ENCODE measurements around the gene RNPEPL1.

RNPEPL1 gene

GRCh38 chr2:240603081-240603835 is 35.0 kb downstream of the RNPEPL1 start:
- H3K9ac ChIP-seq (ENCODE audit: low read length in 5 of 5), result no peak overlapping the region
- no peaks in the 10 kb centered on the region for H3K27me3 ChIP-seq (ENCODE audit: control insufficient read depth in 5 of 5, insufficient read depth in 4 of 5, low read length in 5 of 5)
- H3K9me3 ChIP-seq (ENCODE audit: control insufficient read depth in 5 of 5, low read length in 5 of 5), result no peaks in the 10 kb centered on the region
- no peak overlapping the region for H3K27ac ChIP-seq (ENCODE audit: low read depth, low read length)
- H3K36me3 ChIP-seq (ENCODE audit: control insufficient read depth in 5 of 5, insufficient read depth in 5 of 5, low read length in 5 of 5), result peaks cover 0 to 32% (median 21%) of the 10 kb centered on the region in 5 donors
- no peak overlapping the region for H3K4me3 ChIP-seq (ENCODE audit: low read depth in 1 of 5, low read length in 5 of 5)
- H3K4me1 ChIP-seq (ENCODE audit: control insufficient read depth in 5 of 5, insufficient read depth in 5 of 5, low read length in 5 of 5), result peaks cover 2 to 15% (median 8%) of the 10 kb centered on the region in 5 donors

DNA sequence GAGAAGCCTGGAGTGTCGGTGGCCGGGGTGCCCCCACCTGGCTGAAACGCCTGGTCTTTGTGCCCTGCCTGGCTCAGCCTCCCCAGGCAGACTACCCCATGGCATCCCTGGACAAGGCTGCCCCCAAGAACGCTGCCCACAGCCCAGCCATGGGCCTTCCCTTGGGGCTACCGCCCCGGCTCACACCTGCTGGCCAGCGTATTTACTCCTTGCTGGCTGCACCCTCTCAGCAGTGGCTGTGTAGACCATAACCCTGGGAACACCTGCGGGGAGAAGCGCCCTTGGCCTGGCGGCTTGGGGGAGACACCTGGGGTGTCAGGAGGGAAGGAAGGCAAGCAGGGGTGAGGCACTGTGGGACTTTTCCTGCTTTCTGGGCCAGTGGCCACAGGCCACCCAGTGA is 35.6 kb downstream of the RNPEPL1 start:
- Histone ChIP-seq H3K9me3 (ENCODE audit: control insufficient read depth in 5 of 5, low read length in 5 of 5) (no peaks in the 10 kb centered on the region), H3K9ac (ENCODE audit: low read length in 5 of 5) (no peak overlapping the region), H3K4me1 (ENCODE audit: control insufficient read depth in 5 of 5, insufficient read depth in 5 of 5, low read length in 5 of 5) (peaks cover 2 to 15% (median 8%) of the 10 kb centered on the region in 5 donors), H3K27me3 (ENCODE audit: control insufficient read depth in 5 of 5, insufficient read depth in 4 of 5, low read length in 5 of 5) (no peaks in the 10 kb centered on the region), H3K4me3 (ENCODE audit: low read depth in 1 of 5, low read length in 5 of 5) (no peak overlapping the region), H3K36me3 (ENCODE audit: control insufficient read depth in 5 of 5, insufficient read depth in 5 of 5, low read length in 5 of 5) (peaks cover 0 to 26% (median 15%) of the 10 kb centered on the region in 5 donors), H3K27ac (ENCODE audit: low read depth, low read length) (no peak overlapping the region)

- Histone ChIP-seq H3K4me1 (ENCODE audit: control insufficient read depth in 5 of 5, insufficient read depth in 5 of 5, low read length in 5 of 5) (peaks cover 2 to 15% (median 8%) of the 10 kb centered on the region in 5 donors), H3K27ac (ENCODE audit: low read depth, low read length) (no peak overlapping the region), H3K4me3 (ENCODE audit: low read depth in 1 of 5, low read length in 5 of 5) (peak overlapping the region in 4 of 5 donors; percentile 2 to 42 (median 8)), H3K27me3 (ENCODE audit: control insufficient read depth in 5 of 5, insufficient read depth in 4 of 5, low read length in 5 of 5) (no peaks in the 10 kb centered on the region), H3K9me3 (ENCODE audit: control insufficient read depth in 5 of 5, low read length in 5 of 5) (no peaks in the 10 kb centered on the region), H3K36me3 (ENCODE audit: control insufficient read depth in 5 of 5, insufficient read depth in 5 of 5, low read length in 5 of 5) (peaks cover 0 to 20% (median 10%) of the 10 kb centered on the region in 5 donors), H3K9ac (ENCODE audit: low read length in 5 of 5) (no peak overlapping the region)
Measured at GRCh38 chr2:240604291-240604938, 36.1 kb downstream of the RNPEPL1 start.

DNA sequence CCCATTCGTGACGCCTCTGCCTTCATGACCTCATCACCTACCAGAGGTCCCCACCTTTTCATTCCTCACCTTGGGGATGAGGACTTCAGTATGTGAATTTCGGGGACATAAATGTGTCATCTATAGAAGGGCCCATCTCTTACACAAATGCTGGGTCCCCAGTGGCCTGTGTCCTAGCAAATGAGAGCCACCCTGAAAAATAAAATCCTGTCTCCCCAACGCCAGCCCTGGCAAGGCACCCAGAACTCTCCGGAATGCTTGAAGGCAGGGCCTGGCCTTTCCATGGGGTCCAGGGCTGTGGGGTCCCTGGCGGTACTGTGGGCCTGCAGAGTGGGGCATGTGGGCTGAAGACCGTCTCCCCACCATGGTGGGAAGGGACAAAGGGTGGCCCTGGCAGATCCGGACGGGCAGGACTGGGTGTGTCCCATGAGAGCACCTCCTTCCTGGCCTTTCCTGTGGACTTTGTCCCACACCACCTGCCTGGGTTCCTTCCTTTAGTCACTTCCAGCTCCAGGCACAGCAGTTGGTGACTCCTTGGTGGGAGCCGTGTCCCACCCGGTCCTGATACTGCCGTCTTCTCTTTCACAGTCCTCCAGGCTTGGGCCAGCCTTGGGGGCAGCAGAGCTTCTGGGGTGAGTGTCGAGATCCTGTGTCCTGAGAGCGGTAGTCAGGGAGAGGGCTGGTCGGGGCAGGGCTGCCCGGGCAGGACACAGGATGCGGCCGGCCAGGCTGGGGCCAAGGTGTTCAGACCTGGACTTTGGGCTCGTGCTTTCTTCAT is 36.8 kb downstream of the RNPEPL1 start:
- Histone ChIP-seq H3K9ac (ENCODE audit: low read length in 5 of 5) (no peak overlapping the region), H3K4me3 (ENCODE audit: low read depth in 1 of 5, low read length in 5 of 5) (no peak overlapping the region), H3K27me3 (ENCODE audit: control insufficient read depth in 5 of 5, insufficient read depth in 4 of 5, low read length in 5 of 5) (no peaks in the 10 kb centered on the region), H3K27ac (ENCODE audit: low read depth, low read length) (no peak overlapping the region), H3K9me3 (ENCODE audit: control insufficient read depth in 5 of 5, low read length in 5 of 5) (no peaks in the 10 kb centered on the region), H3K36me3 (ENCODE audit: control insufficient read depth in 5 of 5, insufficient read depth in 5 of 5, low read length in 5 of 5) (peaks cover 0 to 14% (median 6%) of the 10 kb centered on the region in 5 donors), H3K4me1 (ENCODE audit: control insufficient read depth in 5 of 5, insufficient read depth in 5 of 5, low read length in 5 of 5) (peaks cover 2 to 15% (median 8%) of the 10 kb centered on the region in 5 donors)

DNA sequence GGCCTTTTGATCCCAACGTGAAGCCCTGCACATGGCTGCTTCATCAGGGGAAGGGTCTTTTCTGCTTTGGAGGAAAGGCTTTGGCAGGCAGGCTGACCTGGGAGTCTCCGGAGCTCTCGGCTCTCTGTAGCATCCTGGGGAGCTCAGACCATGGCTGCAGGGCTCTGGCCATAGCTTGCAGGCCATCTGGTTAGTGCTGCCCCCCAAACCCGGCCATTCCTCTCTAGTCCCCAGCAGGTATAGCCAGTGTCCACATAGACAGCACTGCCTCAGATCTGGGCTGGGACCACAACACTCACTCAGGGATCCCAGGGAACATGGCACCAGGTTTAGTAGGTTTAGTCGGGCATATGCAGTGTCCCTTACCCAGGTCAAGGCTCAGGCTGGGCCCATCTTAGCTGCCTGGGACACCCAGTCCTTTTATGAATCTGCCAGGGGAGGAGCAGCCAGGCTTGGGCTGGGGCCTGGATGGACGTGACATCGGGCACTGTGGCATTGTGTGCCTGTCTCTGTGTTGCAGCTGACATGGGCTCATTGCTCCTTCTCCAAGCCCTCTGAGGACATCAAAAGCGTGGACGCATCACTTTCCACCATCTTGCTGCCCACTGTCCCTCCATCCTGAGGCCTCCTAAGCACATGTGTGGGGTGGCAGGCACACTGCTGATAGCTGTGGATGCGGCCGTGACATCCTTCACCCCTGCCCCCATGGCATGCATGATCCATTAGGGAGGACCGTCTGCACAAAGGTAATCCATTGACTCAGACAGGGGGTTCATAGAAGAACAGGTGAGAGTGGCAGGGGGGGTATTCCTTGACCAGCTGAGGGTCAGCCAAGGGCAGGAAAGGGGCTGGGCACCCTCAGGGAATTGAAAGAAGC is 37.8 kb downstream of the RNPEPL1 start:
- Histone ChIP-seq H3K4me1 (ENCODE audit: control insufficient read depth in 5 of 5, insufficient read depth in 5 of 5, low read length in 5 of 5) (peaks cover 2 to 15% (median 8%) of the 10 kb centered on the region in 5 donors), H3K36me3 (ENCODE audit: control insufficient read depth in 5 of 5, insufficient read depth in 5 of 5, low read length in 5 of 5) (peaks cover 0 to 5% (median 0%) of the 10 kb centered on the region in 5 donors), H3K4me3 (ENCODE audit: low read depth in 1 of 5, low read length in 5 of 5) (no peak overlapping the region), H3K27me3 (ENCODE audit: control insufficient read depth in 5 of 5, insufficient read depth in 4 of 5, low read length in 5 of 5) (no peaks in the 10 kb centered on the region), H3K27ac (ENCODE audit: low read depth, low read length) (no peak overlapping the region), H3K9ac (ENCODE audit: low read length in 5 of 5) (no peak overlapping the region), H3K9me3 (ENCODE audit: control insufficient read depth in 5 of 5, low read length in 5 of 5) (no peaks in the 10 kb centered on the region)

GRCh38 chr2:240611601-240612210 is 43.4 kb downstream of the RNPEPL1 start:
- Histone ChIP-seq H3K4me1 (ENCODE audit: control insufficient read depth in 5 of 5, insufficient read depth in 5 of 5, low read length in 5 of 5) (peaks cover 0 to 8% (median 0%) of the 10 kb centered on the region in 5 donors), H3K27ac (ENCODE audit: low read depth, low read length) (no peak overlapping the region), H3K4me3 (ENCODE audit: low read depth in 1 of 5, low read length in 5 of 5) (no peak overlapping the region), H3K27me3 (ENCODE audit: control insufficient read depth in 5 of 5, insufficient read depth in 4 of 5, low read length in 5 of 5) (no peaks in the 10 kb centered on the region), H3K9ac (ENCODE audit: low read length in 5 of 5) (no peak overlapping the region), H3K36me3 (ENCODE audit: control insufficient read depth in 5 of 5, insufficient read depth in 5 of 5, low read length in 5 of 5) (no peaks in the 10 kb centered on the region), H3K9me3 (ENCODE audit: control insufficient read depth in 5 of 5, low read length in 5 of 5) (peaks cover 0 to 1% (median 0%) of the 10 kb centered on the region in 5 donors)

GRCh38 chr2:240613781-240614180 is 45.5 kb downstream of the RNPEPL1 start:
- H3K36me3 ChIP-seq (ENCODE audit: control insufficient read depth in 5 of 5, insufficient read depth in 5 of 5, low read length in 5 of 5), result no peaks in the 10 kb centered on the region
- H3K27me3 ChIP-seq (ENCODE audit: control insufficient read depth in 5 of 5, insufficient read depth in 4 of 5, low read length in 5 of 5), result no peaks in the 10 kb centered on the region
- peaks cover 0 to 8% (median 0%) of the 10 kb centered on the region in 5 donors for H3K9me3 ChIP-seq (ENCODE audit: control insufficient read depth in 5 of 5, low read length in 5 of 5)
- H3K4me3 ChIP-seq (ENCODE audit: low read depth in 1 of 5, low read length in 5 of 5), result no peak overlapping the region
- no peak overlapping the region for H3K9ac ChIP-seq (ENCODE audit: low read length in 5 of 5)
- no peak overlapping the region for H3K27ac ChIP-seq (ENCODE audit: low read depth, low read length)
- H3K4me1 ChIP-seq (ENCODE audit: control insufficient read depth in 5 of 5, insufficient read depth in 5 of 5, low read length in 5 of 5), result peaks cover 0 to 8% (median 0%) of the 10 kb centered on the region in 5 donors

- Histone ChIP-seq H3K36me3 (ENCODE audit: control insufficient read depth in 5 of 5, insufficient read depth in 5 of 5, low read length in 5 of 5) (no peaks in the 10 kb centered on the region), H3K4me3 (ENCODE audit: low read depth in 1 of 5, low read length in 5 of 5) (no peak overlapping the region), H3K27me3 (ENCODE audit: control insufficient read depth in 5 of 5, insufficient read depth in 4 of 5, low read length in 5 of 5) (no peaks in the 10 kb centered on the region), H3K9me3 (ENCODE audit: control insufficient read depth in 5 of 5, low read length in 5 of 5) (peaks cover 0 to 8% (median 0%) of the 10 kb centered on the region in 5 donors), H3K9ac (ENCODE audit: low read length in 5 of 5) (no peak overlapping the region), H3K4me1 (ENCODE audit: control insufficient read depth in 5 of 5, insufficient read depth in 5 of 5, low read length in 5 of 5) (peaks cover 0 to 8% (median 0%) of the 10 kb centered on the region in 5 donors), H3K27ac (ENCODE audit: low read depth, low read length) (no peak overlapping the region)
Measured at GRCh38 chr2:240614391-240614790, 46.1 kb downstream of the RNPEPL1 start.

- H3K4me1 ChIP-seq (ENCODE audit: control insufficient read depth in 5 of 5, insufficient read depth in 5 of 5, low read length in 5 of 5), result peaks cover 0 to 8% (median 0%) of the 10 kb centered on the region in 5 donors
- no peaks in the 10 kb centered on the region for H3K27me3 ChIP-seq (ENCODE audit: control insufficient read depth in 5 of 5, insufficient read depth in 4 of 5, low read length in 5 of 5)
- H3K36me3 ChIP-seq (ENCODE audit: control insufficient read depth in 5 of 5, insufficient read depth in 5 of 5, low read length in 5 of 5), result no peaks in the 10 kb centered on the region
- H3K4me3 ChIP-seq (ENCODE audit: low read depth in 1 of 5, low read length in 5 of 5), result no peak overlapping the region
- H3K27ac ChIP-seq (ENCODE audit: low read depth, low read length), result no peak overlapping the region
- peaks cover 0 to 8% (median 0%) of the 10 kb centered on the region in 5 donors for H3K9me3 ChIP-seq (ENCODE audit: control insufficient read depth in 5 of 5, low read length in 5 of 5)
- H3K9ac ChIP-seq (ENCODE audit: low read length in 5 of 5), result no peak overlapping the region
Measured at GRCh38 chr2:240615396-240615795, 47.1 kb downstream of the RNPEPL1 start.
